HG03066 (cell line): Measurements from ENCODE around the gene PZP.

Experiments used
- ATAC-seq: cut with Tn5 transposase; IDR thresholded peaks from one replicate; pipeline ENCODE4 v1.9.1; 2021; ENCODE audit warnings: low read depth; ENCODE audit not compliant: unreplicated experiment

PZP gene

GRCh38 chr12:9106610-9107541 lies 101.3 kb downstream of the PZP start:
- no peak for ATAC-seq

- no peak for ATAC-seq
Measured at GRCh38 chr12:9106067-9106466, 102.1 kb downstream of the PZP start.

GRCh38 chr12:9104767-9105423 lies 103.3 kb downstream of the PZP start:
- ATAC-seq, result no peak

- ATAC-seq, result no peak
Measured at GRCh38 chr12:9104087-9104486, 104.1 kb downstream of the PZP start.

GRCh38 chr12:9103050-9103849 lies 104.9 kb downstream of the PZP start:
- ATAC-seq, result no peak

- ATAC-seq, result no peak
Measured at GRCh38 chr12:9101018-9101687, 107.0 kb downstream of the PZP start.

GRCh38 chr12:9099552-9100190 lies 108.5 kb downstream of the PZP start:
- ATAC-seq, result no peak
